CD14-positive monocyte (primary cell): ENCODE measurements around the gene CYLD. TPM values are rescaled to one million over a fixed set of nuclear protein-coding genes. Genes with fewer than 3 reads are reported as not detected.

Experiments used
- DNase-seq, 3 donors: peaks; one replicate each; pipeline ENCODE4 v3.0.0-alpha.2; 2011 to 2022
- H2AFZ ChIP-seq: 2 replicates; pipeline ENCODE4 v1.6.0; 2012; ENCODE audit warnings: mild to moderate bottlenecking, low read depth, low read length, inconsistent platforms; ENCODE audit not compliant: insufficient read depth, poor library complexity, severe bottlenecking
- H3K27ac ChIP-seq, 2 donors: 1 replicate in 1 of 2; 2 replicates in 1 of 2; pipeline ENCODE4 v1.5.1; 2012 to 2013; ENCODE audit warnings: low read length in 2 of 2, control low read depth in 1 of 2, inconsistent platforms in 1 of 2, low read depth in 1 of 2, mild to moderate bottlenecking in 1 of 2
- H3K27me3 ChIP-seq, 2 donors: one replicate each; pipeline versions ENCODE4 v1.6.0 to v1.6.1; 2011 to 2013; ENCODE audit warnings: low read length in 2 of 2; ENCODE audit not compliant: control insufficient read depth in 2 of 2, insufficient read depth in 2 of 2
- H3K36me3 ChIP-seq, 2 donors: replicated peaks in 1 of 2; 1 replicate in 1 of 2; 2 replicates in 1 of 2; pipeline versions ENCODE4 v1.5.1 to v1.6.1; 2012 to 2013; ENCODE audit warnings: low read length in 2 of 2, control low read depth in 1 of 2, inconsistent platforms in 1 of 2, mild to moderate bottlenecking in 1 of 2; ENCODE audit not compliant: insufficient read depth in 2 of 2, control insufficient read depth in 1 of 2
- H3K4me1 ChIP-seq, 2 donors: 1 replicate in 1 of 2; 2 replicates in 1 of 2; pipeline versions ENCODE4 v1.5.1 to v1.6.1; 2012 to 2013; ENCODE audit warnings: low read length in 2 of 2, control low read depth in 1 of 2, inconsistent platforms in 1 of 2, mild to moderate bottlenecking in 1 of 2, moderate library complexity in 1 of 2; ENCODE audit not compliant: insufficient read depth in 2 of 2, control insufficient read depth in 1 of 2
- H3K4me2 ChIP-seq: replicated peaks from 2 replicates; pipeline ENCODE3; 2012; ENCODE audit warnings: low read length, moderate library complexity, mild to moderate bottlenecking; ENCODE audit not compliant: poor library complexity, severe bottlenecking; ENCODE audit errors: extremely low read depth
- H3K4me3 ChIP-seq, 3 experiments: fragments of 200-600 bp in 1 of 3; sonication (generic) in 1 of 3; replicated peaks in 1 of 3; 1 replicate in 2 of 3; 2 replicates in 1 of 3; pipeline ENCODE4 v1.5.1; 2011 to 2013; ENCODE audit warnings: low read length in 3 of 3, mild to moderate bottlenecking in 3 of 3, control low read depth in 2 of 3, low read depth in 2 of 3, inconsistent platforms in 1 of 3, moderate library complexity in 1 of 3
- H3K79me2 ChIP-seq: 2 replicates; pipeline ENCODE4 v1.6.0; 2012; ENCODE audit warnings: mild to moderate bottlenecking, control low read depth, inconsistent platforms, low read length, moderate library complexity; ENCODE audit not compliant: insufficient read depth
- H3K9ac ChIP-seq: 2 replicates; pipeline ENCODE4 v1.6.0; 2017; ENCODE audit warnings: low read length, mild to moderate bottlenecking; ENCODE audit not compliant: insufficient read depth, poor library complexity, severe bottlenecking
- H3K9me3 ChIP-seq, 2 donors: replicated peaks in 1 of 2; 1 replicate in 1 of 2; 2 replicates in 1 of 2; pipeline versions ENCODE4 v1.5.1 to v1.6.1; 2012 to 2013; ENCODE audit warnings: low read length in 2 of 2, control low read depth in 1 of 2; ENCODE audit not compliant: control insufficient read depth in 1 of 2, insufficient read depth in 1 of 2
- H4K20me1 ChIP-seq: 2 replicates; pipeline ENCODE4 v1.6.0; 2012; ENCODE audit warnings: mild to moderate bottlenecking, low read length, control low read depth, moderate library complexity; ENCODE audit not compliant: insufficient read depth
- H3K27ac Mint-ChIP-seq, 7 donors: one replicate each; pipeline ENCODE4 v1.8.0; 2020; ENCODE audit warnings: mild to moderate bottlenecking in 7 of 7, mixed read lengths in 7 of 7, moderate library complexity in 6 of 7, inconsistent platforms in 2 of 7
- H3K27me3 Mint-ChIP-seq, 3 donors: one replicate each; pipeline ENCODE4 v1.8.0; 2021 to 2022; ENCODE audit warnings: low read depth in 3 of 3, mild to moderate bottlenecking in 3 of 3, mixed read lengths in 3 of 3, moderate library complexity in 3 of 3, inconsistent platforms in 1 of 3
- H3K36me3 Mint-ChIP-seq, 2 donors: one replicate each; pipeline ENCODE4 v1.8.0; 2020; ENCODE audit warnings: mixed read lengths in 2 of 2, inconsistent platforms in 1 of 2, mild to moderate bottlenecking in 1 of 2
- H3K4me1 Mint-ChIP-seq: one replicate; pipeline ENCODE4 v1.8.0; 2020; ENCODE audit warnings: mild to moderate bottlenecking, mixed read lengths
- H3K4me3 Mint-ChIP-seq, 2 donors: one replicate each; pipeline ENCODE4 v1.8.0; 2020; ENCODE audit warnings: mild to moderate bottlenecking in 2 of 2, mixed read lengths in 2 of 2, moderate library complexity in 1 of 2
- H3K9me3 Mint-ChIP-seq, 7 donors: one replicate each; pipeline ENCODE4 v1.8.0; 2020 to 2022; ENCODE audit warnings: mixed read lengths in 7 of 7, mild to moderate bottlenecking in 6 of 7, moderate library complexity in 6 of 7, inconsistent platforms in 2 of 7
- WGBS: methylation state at CpG from one replicate; pipeline ENCODE4 v1.1.5; 2013; ENCODE audit warnings: missing lambda C conversion rate; ENCODE audit not compliant: insufficient coverage; 5-methylcytosine and 5-hydroxymethylcytosine counted together
- intact Hi-C, 2 donors: fragments of 100-400 bp; cut with micrococcal nuclease; formaldehyde crosslinking; loops; one replicate each; pipeline versions ENCODE4 v1.15.0 to v1.15.1; 2023
- polyA plus RNA-seq, 3 donors: library from polyadenylated mRNA; depleted of rRNA in 1 of 3; unstranded in 2 of 3; stranded (reverse) in 1 of 3; fragments of 300-500 nt in 2 of 3; fragments of >200 nt in 1 of 3; fragmentation: Illumina TruSeq in 2 of 3; gene quantifications; 1 replicate in 2 of 3; 2 replicates in 1 of 3; pipeline ENCODE4 v1.2.3, GENCODE V29; 2012 to 2021
- TF ChIP-seq, protein P1 (sequence below): fragments of 200-600 bp; IDR thresholded peaks from one replicate; pipeline ENCODE4 v1.8.0; 2022; ENCODE audit warnings: antibody characterized with exemption, mild to moderate bottlenecking

Gene CYLD
- polyA plus RNA-seq, 3 donors = 32.1 to 57.9 (median 35.9) TPM

DNA sequence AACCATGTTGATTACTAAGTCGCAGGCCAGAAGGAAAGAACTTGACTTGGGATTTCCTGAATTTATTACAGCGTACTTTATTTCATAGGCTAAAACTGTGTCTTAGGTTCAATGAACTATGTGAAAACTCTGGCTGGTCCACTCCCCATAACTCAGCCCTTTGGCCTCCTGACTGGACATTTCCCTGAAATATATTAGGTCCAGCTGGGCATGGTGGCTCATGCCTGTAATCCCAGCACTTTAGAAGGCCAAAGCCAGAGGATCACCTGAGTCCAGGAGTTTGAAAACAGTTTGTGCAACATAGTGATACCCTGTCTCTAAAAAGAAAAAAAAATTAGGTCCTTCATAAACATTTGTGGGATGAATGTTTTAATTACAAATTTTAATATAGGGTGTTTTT, 97.0 kb downstream of the CYLD start:
- Histone ChIP-seq H3K4me1 (peaks cover 0 to 5% of the 10 kb centered on the region in 2 donors), H4K20me1 (no peaks in the 10 kb centered on the region), H3K79me2 (no peaks in the 10 kb centered on the region), H2AFZ (no peak overlapping the region), H3K27ac (no peak overlapping the region), H3K4me2 (no peak overlapping the region), H3K9me3 (peaks cover 0 to 3% of the 10 kb centered on the region in 2 donors), H3K27me3 (peaks cover 14 to 32% of the 10 kb centered on the region in 2 donors), H3K9ac (no peak overlapping the region), H3K36me3 (no peaks in the 10 kb centered on the region), H3K4me3 (no peak overlapping the region)
- TF ChIP-seq, protein P1, sequence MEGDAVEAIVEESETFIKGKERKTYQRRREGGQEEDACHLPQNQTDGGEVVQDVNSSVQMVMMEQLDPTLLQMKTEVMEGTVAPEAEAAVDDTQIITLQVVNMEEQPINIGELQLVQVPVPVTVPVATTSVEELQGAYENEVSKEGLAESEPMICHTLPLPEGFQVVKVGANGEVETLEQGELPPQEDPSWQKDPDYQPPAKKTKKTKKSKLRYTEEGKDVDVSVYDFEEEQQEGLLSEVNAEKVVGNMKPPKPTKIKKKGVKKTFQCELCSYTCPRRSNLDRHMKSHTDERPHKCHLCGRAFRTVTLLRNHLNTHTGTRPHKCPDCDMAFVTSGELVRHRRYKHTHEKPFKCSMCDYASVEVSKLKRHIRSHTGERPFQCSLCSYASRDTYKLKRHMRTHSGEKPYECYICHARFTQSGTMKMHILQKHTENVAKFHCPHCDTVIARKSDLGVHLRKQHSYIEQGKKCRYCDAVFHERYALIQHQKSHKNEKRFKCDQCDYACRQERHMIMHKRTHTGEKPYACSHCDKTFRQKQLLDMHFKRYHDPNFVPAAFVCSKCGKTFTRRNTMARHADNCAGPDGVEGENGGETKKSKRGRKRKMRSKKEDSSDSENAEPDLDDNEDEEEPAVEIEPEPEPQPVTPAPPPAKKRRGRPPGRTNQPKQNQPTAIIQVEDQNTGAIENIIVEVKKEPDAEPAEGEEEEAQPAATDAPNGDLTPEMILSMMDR = no peak
- Mint-ChIP-seq H3K36me3 (no peaks in the 10 kb centered on the region), H3K9me3 (peaks cover 0 to 8% (median 0%) of the 10 kb centered on the region in 7 donors), H3K4me3 (no peak overlapping the region), H3K27me3 (peaks cover 28 to 32% (median 30%) of the 10 kb centered on the region in 3 donors), H3K27ac (no peak overlapping the region), H3K4me1 (peaks cover 18% of the 10 kb centered on the region)
- DNase-seq = no peak
- intact Hi-C loops = no loop called here
- WGBS = no CpG with 5 or more reads among the region's 2 CpGs

DNA sequence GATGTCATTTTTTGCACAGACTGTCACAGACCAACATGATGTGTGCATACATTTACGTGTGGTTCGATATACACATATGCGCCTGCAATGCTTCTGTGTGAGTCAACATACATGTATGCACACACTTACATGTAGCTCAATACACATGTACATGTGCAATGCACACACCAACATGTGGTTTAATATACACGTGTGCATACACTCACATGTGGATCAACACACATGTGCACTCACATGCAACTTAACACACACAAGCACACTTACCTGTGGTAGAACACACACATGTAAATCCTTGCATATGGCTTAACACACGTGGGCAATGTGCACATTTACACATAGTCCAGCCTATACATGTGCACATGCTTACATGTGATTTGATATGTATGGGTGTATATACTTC, 97.5 kb downstream of the CYLD start:
- no peaks in the 10 kb centered on the region for H3K36me3 Mint-ChIP-seq
- Histone ChIP-seq H3K9ac (no peak overlapping the region), H3K4me1 (peaks cover 0 to 5% of the 10 kb centered on the region in 2 donors), H2AFZ (no peak overlapping the region), H3K36me3 (no peaks in the 10 kb centered on the region), H4K20me1 (no peaks in the 10 kb centered on the region), H3K27ac (no peak overlapping the region), H3K79me2 (no peaks in the 10 kb centered on the region), H3K4me3 (no peak overlapping the region), H3K9me3 (peaks cover 0 to 3% of the 10 kb centered on the region in 2 donors), H3K4me2 (no peak overlapping the region), H3K27me3 (peaks cover 14 to 32% of the 10 kb centered on the region in 2 donors)
- H3K9me3 Mint-ChIP-seq = peaks cover 0 to 8% (median 0%) of the 10 kb centered on the region in 7 donors
- TF ChIP-seq, protein P1 = no peak
- WGBS = 97% methylated on average over 4 of the region's 5 CpGs
- no peak for DNase-seq
- no peak overlapping the region for H3K4me3 Mint-ChIP-seq
- H3K4me1 Mint-ChIP-seq = peaks cover 18% of the 10 kb centered on the region
- no peak overlapping the region for H3K27ac Mint-ChIP-seq
- peaks cover 28 to 32% (median 30%) of the 10 kb centered on the region in 3 donors for H3K27me3 Mint-ChIP-seq
- intact Hi-C loops = no loop called here
